Fibroblast of lung (primary cell): Measurements from ENCODE around the gene STXBP6. TPM values are rescaled to one million over a fixed set of nuclear protein-coding genes. Genes with fewer than 3 reads are reported as not detected.
"Not testable (repeated sequence)": the region's sequence is repeated elsewhere in the genome, so short reads cannot be mapped to it uniquely, and the experiment has no call there.

Source experiments
- DNase-seq, 2 donors: peaks; one replicate each; pipeline versions ENCODE4 v3.0.0 to v3.0.0-alpha.2; 2010; ENCODE audit warnings: low read depth in 2 of 2
- H2AFZ ChIP-seq: 2 replicates; pipeline ENCODE4 v1.5.1; 2012; ENCODE audit warnings: low read length, control low read depth, inconsistent platforms
- H3K27ac ChIP-seq: 2 replicates; pipeline ENCODE4 v1.5.1; 2011; ENCODE audit warnings: low read length, control low read depth; ENCODE audit not compliant: insufficient read depth
- H3K27me3 ChIP-seq: 2 replicates; pipeline ENCODE4 v1.5.1; 2011; ENCODE audit warnings: mild to moderate bottlenecking, low read length; ENCODE audit not compliant: control insufficient read depth, insufficient read depth
- H3K36me3 ChIP-seq: 2 replicates; pipeline ENCODE4 v1.5.1; 2011; ENCODE audit warnings: low read length; ENCODE audit not compliant: control insufficient read depth, insufficient read depth
- H3K4me1 ChIP-seq: 2 replicates; pipeline ENCODE4 v1.5.1; 2011; ENCODE audit warnings: low read length; ENCODE audit not compliant: control insufficient read depth, insufficient read depth; ENCODE audit errors: extremely low read depth
- H3K4me2 ChIP-seq: 2 replicates; pipeline ENCODE4 v1.5.1; 2011; ENCODE audit warnings: low read length, control low read depth; ENCODE audit not compliant: insufficient read depth; ENCODE audit errors: extremely low read depth
- H3K4me3 ChIP-seq, 4 experiments: fragments of 200-600 bp in 1 of 4; sonication (generic) in 1 of 4; replicated peaks in 1 of 4; 2 replicates each; pipeline ENCODE4 v1.5.1; 2011 to 2016; ENCODE audit warnings: low read length in 4 of 4, low read depth in 3 of 4, mild to moderate bottlenecking in 3 of 4, control low read depth in 2 of 4, inconsistent platforms in 1 of 4, mixed read lengths in 1 of 4; ENCODE audit not compliant: insufficient read depth in 1 of 4; ENCODE audit errors: control extremely low read depth in 1 of 4
- H3K79me2 ChIP-seq: 2 replicates; pipeline ENCODE4 v1.5.1; 2012; ENCODE audit warnings: mild to moderate bottlenecking, low read length, inconsistent platforms; ENCODE audit not compliant: control insufficient read depth, insufficient read depth
- H3K9ac ChIP-seq: 2 replicates; pipeline ENCODE4 v1.5.1; 2011; ENCODE audit warnings: mild to moderate bottlenecking, low read length, control low read depth; ENCODE audit not compliant: insufficient read depth
- H3K9me3 ChIP-seq: 2 replicates; pipeline ENCODE4 v1.5.1; 2012; ENCODE audit warnings: low read depth, low read length; ENCODE audit not compliant: control insufficient read depth, insufficient read depth
- H4K20me1 ChIP-seq: 2 replicates; pipeline ENCODE4 v1.5.1; 2011; ENCODE audit warnings: low read length; ENCODE audit not compliant: control insufficient read depth, insufficient read depth; ENCODE audit errors: extremely low read depth
- CTCF ChIP-seq, 2 donors: IDR thresholded peaks in 1 of 2; conservative IDR thresholded peaks in 1 of 2; 1 replicate in 1 of 2; 2 replicates in 1 of 2; pipeline ENCODE4 v1.5.1; 2011 to 2012; ENCODE audit warnings: low read length in 2 of 2, control low read depth in 1 of 2, inconsistent platforms in 1 of 2, low read depth in 1 of 2, mild to moderate bottlenecking in 1 of 2
- EZH2 ChIP-seq: IDR thresholded peaks from 2 replicates; pipeline ENCODE4 v1.5.1; 2012; ENCODE audit warnings: low read length, control low read depth, mild to moderate bottlenecking; ENCODE audit errors: missing control alignments
- polyA plus RNA-seq, 2 donors: library from polyadenylated mRNA; depleted of rRNA in 1 of 2; stranded (reverse) in 1 of 2; unstranded in 1 of 2; fragments of >200 nt; gene quantifications; 2 replicates each; pipeline ENCODE4 v1.2.1, GENCODE V29; 2011 to 2012; ENCODE audit warnings: missing spikeins in 1 of 2
- total RNA-seq: library from RNA; depleted of rRNA; stranded (reverse); fragments of >200 nt; gene quantifications from 2 replicates; pipeline ENCODE4 v1.2.1, GENCODE V29; 2014

Gene STXBP6
- total and polyA plus RNA-seq, 2 donors (not counting 1 experiment from before 2014, with no cell fraction given), result 4.5 to 17.8 TPM

- Histone ChIP-seq H3K9me3 (no peaks in the 10 kb centered on the region), H3K79me2 (no peaks in the 10 kb centered on the region), H3K27me3 (no peaks in the 10 kb centered on the region), H3K4me2 (no peak overlapping the region), H3K4me3 (no peak overlapping the region), H4K20me1 (no peaks in the 10 kb centered on the region), H3K27ac (no peak overlapping the region), H2AFZ (no peak overlapping the region), H3K4me1 (peaks cover 4% of the 10 kb centered on the region), H3K36me3 (no peaks in the 10 kb centered on the region), H3K9ac (no peak overlapping the region)
- TF ChIP-seq EZH2, result no peak
- TF ChIP-seq CTCF (conservative IDR thresholded peaks at IDR 0.05 in 1 of 2, IDR thresholded peaks at IDR 0.05 in 1 of 2; ENCODE audit: low read depth in 1 of 2, low read length in 2 of 2), result no peak
- DNase-seq, result no peak
Observed at GRCh38 chr14:24964591-24964990, 85.4 kb downstream of the STXBP6 start.

GRCh38 chr14:24964048-24964447 lies 85.9 kb downstream of the STXBP6 start:
- Histone ChIP-seq H3K9me3 (no peaks in the 10 kb centered on the region), H2AFZ (no peak overlapping the region), H3K4me3 (no peak overlapping the region), H3K36me3 (no peaks in the 10 kb centered on the region), H3K4me1 (peaks cover 4% of the 10 kb centered on the region), H3K4me2 (no peak overlapping the region), H4K20me1 (no peaks in the 10 kb centered on the region), H3K9ac (no peak overlapping the region), H3K79me2 (no peaks in the 10 kb centered on the region), H3K27me3 (no peaks in the 10 kb centered on the region), H3K27ac (no peak overlapping the region)
- TF ChIP-seq EZH2, result no peak
- TF ChIP-seq CTCF (conservative IDR thresholded peaks at IDR 0.05 in 1 of 2, IDR thresholded peaks at IDR 0.05 in 1 of 2; ENCODE audit: low read depth in 1 of 2, low read length in 2 of 2), result no peak
- DNase-seq, result no peak

- H3K4me1 ChIP-seq, H3K9me3 ChIP-seq: not testable (repeated sequence)
Observed at GRCh38 chr14:24962118-24962517, 87.8 kb downstream of the STXBP6 start.

More at GRCh38 chr14:24962118-24962517, 87.8 kb downstream of the STXBP6 start:
- not testable (repeated sequence) for DNase-seq, H3K36me3 ChIP-seq, H3K9ac ChIP-seq, H3K79me2 ChIP-seq, H3K27me3 ChIP-seq, H3K4me2 ChIP-seq, H3K27ac ChIP-seq, H4K20me1 ChIP-seq, H3K4me3 ChIP-seq, H2AFZ ChIP-seq
